NB4 (cell line): Measurements from ENCODE around the gene IGF2BP3.

Experiments used
- DNase-seq: peaks from one replicate; pipeline ENCODE4 v3.0.0; 2010; ENCODE audit warnings: low read depth
- H3K4me3 ChIP-seq: one replicate; pipeline ENCODE4 v1.5.1; 2011; ENCODE audit warnings: mild to moderate bottlenecking, low read depth, low read length, moderate library complexity
- CTCF ChIP-seq: IDR thresholded peaks from one replicate; pipeline ENCODE4 v1.5.1; 2012; ENCODE audit warnings: low read depth, low read length
- MYC ChIP-seq: IDR thresholded peaks from 2 replicates; pipeline ENCODE4 v1.6.1; 2011; ENCODE audit warnings: low read depth, low read length
- POLR2A ChIP-seq: IDR thresholded peaks from 2 replicates; pipeline ENCODE4 v1.6.1; 2011; ENCODE audit warnings: mild to moderate bottlenecking; ENCODE audit not compliant: insufficient read length; ENCODE audit errors: extremely low read depth
- TF ChIP-seq, protein P1 (sequence below): IDR thresholded peaks from 2 replicates; pipeline ENCODE4 v1.6.1; 2011; ENCODE audit warnings: low read depth, low read length

IGF2BP3 gene

GRCh38 chr7:23261843-23262452 is 208.3 kb downstream of the IGF2BP3 start:
- H3K4me3 ChIP-seq: no peak overlapping the region
- TF ChIP-seq POLR2A (no peak), MYC (0 out of 2 replicates have a peak, but pooled peaks have one; percentile 42), CTCF (peak; percentile 98)
- TF ChIP-seq, protein P1, sequence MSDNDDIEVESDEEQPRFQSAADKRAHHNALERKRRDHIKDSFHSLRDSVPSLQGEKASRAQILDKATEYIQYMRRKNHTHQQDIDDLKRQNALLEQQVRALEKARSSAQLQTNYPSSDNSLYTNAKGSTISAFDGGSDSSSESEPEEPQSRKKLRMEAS: no peak; the same call in 1 of the 2 replicates
- DNase-seq: peak; percentile 84

- no peak overlapping the region for H3K4me3 ChIP-seq
- TF ChIP-seq POLR2A (no peak), CTCF (no peak), MYC (no peak)
- TF ChIP-seq, protein P1: no peak
- no peak for DNase-seq
Measured at GRCh38 chr7:23260371-23260770, 209.9 kb downstream of the IGF2BP3 start.
